Activated naive CD4-positive, alpha-beta T cell treated with anti-CD3 and anti-CD28 coated beads, Interleukin-2, amount 50 U/mL, for 24 hours (primary cell): ENCODE data around the gene SRGAP1.
"Not testable (repeated sequence)": the region's sequence is repeated elsewhere in the genome, so short reads cannot be mapped to it uniquely, and the experiment has no call there.

Source experiments
- H3K27ac Mint-ChIP-seq: one replicate; pipeline ENCODE4 v1.8.0; 2021; ENCODE audit warnings: mild to moderate bottlenecking, mixed read lengths
- H3K27me3 Mint-ChIP-seq: one replicate; pipeline ENCODE4 v1.8.0; 2021; ENCODE audit warnings: mixed read lengths
- H3K36me3 Mint-ChIP-seq: one replicate; pipeline ENCODE4 v1.8.0; 2021; ENCODE audit warnings: mixed read lengths
- H3K4me1 Mint-ChIP-seq: one replicate; pipeline ENCODE4 v1.8.0; 2021; ENCODE audit warnings: mixed read lengths
- H3K4me3 Mint-ChIP-seq: one replicate; pipeline ENCODE4 v1.8.0; 2021; ENCODE audit warnings: mild to moderate bottlenecking, mixed read lengths
- H3K9me3 Mint-ChIP-seq: one replicate; pipeline ENCODE4 v1.8.0; 2021; ENCODE audit warnings: mixed read lengths

SRGAP1 gene

GRCh38 chr12:64001439-64001838, 156.9 kb downstream of the SRGAP1 start:
- Mint-ChIP-seq H3K27me3 (peaks cover 10% of the 10 kb centered on the region), H3K27ac (no peak overlapping the region), H3K4me3 (no peak overlapping the region), H3K36me3 (no peaks in the 10 kb centered on the region), H3K4me1 (no peaks in the 10 kb centered on the region), H3K9me3 (no peaks in the 10 kb centered on the region)

GRCh38 chr12:64004641-64005040, 160.1 kb downstream of the SRGAP1 start:
- Mint-ChIP-seq H3K4me1 (no peaks in the 10 kb centered on the region), H3K27me3 (peaks cover 5% of the 10 kb centered on the region), H3K27ac (no peak overlapping the region), H3K36me3 (no peaks in the 10 kb centered on the region), H3K4me3 (no peak overlapping the region), H3K9me3 (no peaks in the 10 kb centered on the region)

GRCh38 chr12:64006211-64006825, 161.8 kb downstream of the SRGAP1 start:
- Mint-ChIP-seq H3K27ac (no peak overlapping the region), H3K9me3 (no peaks in the 10 kb centered on the region), H3K36me3 (no peaks in the 10 kb centered on the region), H3K27me3 (no peaks in the 10 kb centered on the region), H3K4me3 (no peak overlapping the region), H3K4me1 (no peaks in the 10 kb centered on the region)

- no peaks in the 10 kb centered on the region for H3K36me3 Mint-ChIP-seq
- H3K9me3 Mint-ChIP-seq = no peaks in the 10 kb centered on the region
- H3K27me3 Mint-ChIP-seq = no peaks in the 10 kb centered on the region
- H3K27ac Mint-ChIP-seq = no peak overlapping the region
- H3K4me1 Mint-ChIP-seq = no peaks in the 10 kb centered on the region
- no peak overlapping the region for H3K4me3 Mint-ChIP-seq
These were observed 163.4 kb downstream of the SRGAP1 start for GRCh38 chr12:64007853-64008252.

GRCh38 chr12:64008596-64008995, 164.1 kb downstream of the SRGAP1 start:
- H3K36me3 Mint-ChIP-seq = no peaks in the 10 kb centered on the region
- no peaks in the 10 kb centered on the region for H3K4me1 Mint-ChIP-seq
- H3K27me3 Mint-ChIP-seq = no peaks in the 10 kb centered on the region
- no peak overlapping the region for H3K4me3 Mint-ChIP-seq
- no peak overlapping the region for H3K27ac Mint-ChIP-seq
- no peaks in the 10 kb centered on the region for H3K9me3 Mint-ChIP-seq

- Mint-ChIP-seq H3K4me1 (no peaks in the 10 kb centered on the region), H3K9me3 (no peaks in the 10 kb centered on the region), H3K27ac (no peak overlapping the region), H3K27me3 (no peaks in the 10 kb centered on the region), H3K4me3 (no peak overlapping the region), H3K36me3 (no peaks in the 10 kb centered on the region)
These were observed 165.0 kb downstream of the SRGAP1 start for GRCh38 chr12:64009321-64010068.

GRCh38 chr12:64010069-64010686, 165.7 kb downstream of the SRGAP1 start:
- Mint-ChIP-seq H3K27me3 (no peaks in the 10 kb centered on the region), H3K27ac (no peak overlapping the region), H3K9me3 (no peaks in the 10 kb centered on the region), H3K4me1 (no peaks in the 10 kb centered on the region), H3K4me3 (no peak overlapping the region), H3K36me3 (no peaks in the 10 kb centered on the region)

GRCh38 chr12:64016521-64016920, 172.0 kb downstream of the SRGAP1 start:
- Mint-ChIP-seq H3K4me1 (no peaks in the 10 kb centered on the region), H3K27me3 (no peaks in the 10 kb centered on the region), H3K4me3 (no peak overlapping the region), H3K36me3 (no peaks in the 10 kb centered on the region), H3K9me3 (no peaks in the 10 kb centered on the region), H3K27ac (no peak overlapping the region)

GRCh38 chr12:64018116-64018515, 173.6 kb downstream of the SRGAP1 start:
- not testable (repeated sequence) for H3K27me3 Mint-ChIP-seq, H3K36me3 Mint-ChIP-seq, H3K27ac Mint-ChIP-seq, H3K4me3 Mint-ChIP-seq, H3K4me1 Mint-ChIP-seq, H3K9me3 Mint-ChIP-seq

GRCh38 chr12:64018524-64018923, 174.0 kb downstream of the SRGAP1 start:
- Mint-ChIP-seq H3K27me3 (peaks cover 2% of the 10 kb centered on the region), H3K4me1 (no peaks in the 10 kb centered on the region), H3K9me3 (no peaks in the 10 kb centered on the region), H3K27ac (no peak overlapping the region), H3K4me3 (no peak overlapping the region), H3K36me3 (no peaks in the 10 kb centered on the region)

GRCh38 chr12:64019101-64019500, 174.6 kb downstream of the SRGAP1 start:
- H3K9me3 Mint-ChIP-seq = no peaks in the 10 kb centered on the region

GRCh38 chr12:64019654-64020053, 175.2 kb downstream of the SRGAP1 start:
- no peak overlapping the region for H3K27ac Mint-ChIP-seq
- H3K4me3 Mint-ChIP-seq = no peak overlapping the region
- H3K9me3 Mint-ChIP-seq = no peaks in the 10 kb centered on the region
- no peaks in the 10 kb centered on the region for H3K4me1 Mint-ChIP-seq
- H3K27me3 Mint-ChIP-seq = peaks cover 2% of the 10 kb centered on the region
- no peaks in the 10 kb centered on the region for H3K36me3 Mint-ChIP-seq

More at GRCh38 chr12:64019101-64019500, 174.6 kb downstream of the SRGAP1 start:
- Mint-ChIP-seq H3K27me3 (peaks cover 2% of the 10 kb centered on the region), H3K36me3 (no peaks in the 10 kb centered on the region), H3K4me1 (no peaks in the 10 kb centered on the region), H3K4me3 (no peak overlapping the region), H3K27ac (no peak overlapping the region)

- Mint-ChIP-seq H3K9me3 (no peaks in the 10 kb centered on the region), H3K4me3 (no peak overlapping the region), H3K27ac (no peak overlapping the region), H3K4me1 (no peaks in the 10 kb centered on the region), H3K36me3 (no peaks in the 10 kb centered on the region), H3K27me3 (peaks cover 6% of the 10 kb centered on the region)
These were observed 180.9 kb downstream of the SRGAP1 start for GRCh38 chr12:64025174-64025958.

- peaks cover 6% of the 10 kb centered on the region for H3K27me3 Mint-ChIP-seq
- H3K36me3 Mint-ChIP-seq = no peaks in the 10 kb centered on the region
- H3K4me1 Mint-ChIP-seq = no peaks in the 10 kb centered on the region
- no peaks in the 10 kb centered on the region for H3K9me3 Mint-ChIP-seq
- no peak overlapping the region for H3K4me3 Mint-ChIP-seq
- no peak overlapping the region for H3K27ac Mint-ChIP-seq
These were observed 182.8 kb downstream of the SRGAP1 start for GRCh38 chr12:64027311-64027710.

- no peak overlapping the region for H3K27ac Mint-ChIP-seq
These were observed 184.0 kb downstream of the SRGAP1 start for GRCh38 chr12:64028541-64028940.

More at GRCh38 chr12:64028541-64028940, 184.0 kb downstream of the SRGAP1 start:
- Mint-ChIP-seq H3K9me3 (no peaks in the 10 kb centered on the region), H3K4me1 (no peaks in the 10 kb centered on the region), H3K36me3 (no peaks in the 10 kb centered on the region), H3K4me3 (no peak overlapping the region), H3K27me3 (peaks cover 4% of the 10 kb centered on the region)
